ENCODE results near the gene ATF4. TPM values are rescaled to one million over a fixed set of nuclear protein-coding genes. Genes with fewer than 3 reads are reported as not detected.

The ATF4 gene
- total RNA-seq, 2 experiments from 2014 or later, result 720 to 732 TPM

GRCh38 chr22:39515266-39516050, 4.9 kb upstream of the ATF4 start:
- intact Hi-C loops (cut with micrococcal nuclease; ENCODE audit: unreplicated experiment), result no loop called here
- DNase-seq (ENCODE audit: low spot score), result no peak
- no peaks in the 10 kb centered on the region for H3K9me2 ChIP-seq (ENCODE audit: insufficient read depth, low read length)
- peaks cover 82% of the 10 kb centered on the region for H3K36me3 ChIP-seq (ENCODE audit: insufficient read depth, low read length)
- no TSS peak for BruUV-seq (replicated peaks)
- H3K27ac ChIP-seq (ENCODE audit: low read depth, low read length, poor library complexity, severe bottlenecking), result peak overlapping the region; percentile 42
- no peak overlapping the region for H2AFZ ChIP-seq (ENCODE audit: low read length)
- ChIA-PET POLR2A (interaction anchor here (0.6 to 1.5 kb wide), 5 partner anchors 9 to 367 kb away, joined by 3 to 6 read pairs (median 4); partner anchors contain the start of gene MIEF1), CTCF (ENCODE audit: unreplicated experiment) (interaction anchor here (0.6 kb wide), 2 partner anchors 345 to 358 kb away, joined by 3 read pairs; no protein-coding TSS in a partner anchor)
- no peak overlapping the region for H3K4me3 ChIP-seq (ENCODE audit: low read depth, low read length, poor library complexity, severe bottlenecking)
- TF ChIP-seq EZH2phosphoT487 (IDR thresholded peaks at IDR 0.05; ENCODE audit: borderline replicate concordance, low read depth, low read length) (no peak), CTCF (conservative IDR thresholded peaks at IDR 0.05; ENCODE audit: low read length) (no peak)
- H4K20me1 ChIP-seq (ENCODE audit: insufficient read depth, low read length), result no peaks in the 10 kb centered on the region; the same call in 1 of the 2 replicates
- H3K4me2 ChIP-seq (ENCODE audit: low read length), result peak overlapping the region; percentile 49
- peaks cover 53% of the 10 kb centered on the region for H3K79me2 ChIP-seq (ENCODE audit: insufficient read depth, low read depth, low read length)
- H3K4me1 ChIP-seq (ENCODE audit: insufficient read depth, low read length, poor library complexity, severe bottlenecking), result peaks cover 39% of the 10 kb centered on the region
- H3K9me3 ChIP-seq (ENCODE audit: low read length), result no peaks in the 10 kb centered on the region

- no peak overlapping the region for H3K4me3 ChIP-seq (ENCODE audit: low read depth, low read length, poor library complexity, severe bottlenecking)
- no peaks in the 10 kb centered on the region for H3K9me2 ChIP-seq (ENCODE audit: insufficient read depth, low read length)
- H3K36me3 ChIP-seq (ENCODE audit: insufficient read depth, low read length), result peaks cover 82% of the 10 kb centered on the region
- H3K4me2 ChIP-seq (ENCODE audit: low read length), result no peak overlapping the region
- H3K79me2 ChIP-seq (ENCODE audit: insufficient read depth, low read depth, low read length), result peaks cover 73% of the 10 kb centered on the region
- no peak overlapping the region for H2AFZ ChIP-seq (ENCODE audit: low read length)
- no peak for DNase-seq (ENCODE audit: low spot score)
- H3K9me3 ChIP-seq (ENCODE audit: low read length), result no peaks in the 10 kb centered on the region
- no TSS peak for BruUV-seq (replicated peaks)
- no peak overlapping the region for H3K27ac ChIP-seq (ENCODE audit: low read depth, low read length, poor library complexity, severe bottlenecking)
- peaks cover 40% of the 10 kb centered on the region for H3K4me1 ChIP-seq (ENCODE audit: insufficient read depth, low read length, poor library complexity, severe bottlenecking)
- intact Hi-C loops (cut with micrococcal nuclease; ENCODE audit: unreplicated experiment), result no loop called here
- ChIA-PET POLR2A (interaction anchor here (1.1 to 1.5 kb wide), 3 partner anchors 13 to 16 kb away, joined by 3 to 5 read pairs (median 3); partner anchors contain the start of gene MIEF1), CTCF (ENCODE audit: unreplicated experiment) (no interaction called here)
- peaks cover 17% of the 10 kb centered on the region for H4K20me1 ChIP-seq (ENCODE audit: insufficient read depth, low read length)
- no peak for TF ChIP-seq EZH2phosphoT487 (IDR thresholded peaks at IDR 0.05; ENCODE audit: borderline replicate concordance, low read depth, low read length)
- no peak for TF ChIP-seq CTCF (conservative IDR thresholded peaks at IDR 0.05; ENCODE audit: low read length)
These were observed 2.9 kb upstream of the ATF4 start for GRCh38 chr22:39517470-39517869.

Measured in OCI-LY7 (cell line).